ENCODE data around the gene RAB3GAP1.

DNA sequence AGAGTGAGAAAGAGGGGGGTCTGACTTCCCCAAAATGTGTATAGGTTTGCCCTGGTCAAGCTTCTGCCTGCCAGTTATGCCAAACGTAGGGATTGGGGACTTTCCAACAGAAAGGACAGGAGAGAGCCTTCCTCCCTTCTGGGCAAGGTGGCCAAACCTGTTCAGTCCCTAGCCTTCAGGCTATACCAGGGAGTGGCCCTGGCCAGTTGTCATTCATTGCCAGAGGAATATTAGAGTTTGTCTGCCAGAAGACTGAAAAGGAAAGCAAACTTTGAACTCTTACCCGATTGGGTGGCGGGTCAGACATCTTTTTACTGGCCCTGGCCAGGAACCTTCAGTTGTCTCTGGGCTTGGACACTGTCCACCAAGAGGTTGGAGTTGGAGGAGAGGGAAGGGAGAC lies 22.1 kb downstream of the RAB3GAP1 start:
- TF ChIP-seq, protein P1, sequence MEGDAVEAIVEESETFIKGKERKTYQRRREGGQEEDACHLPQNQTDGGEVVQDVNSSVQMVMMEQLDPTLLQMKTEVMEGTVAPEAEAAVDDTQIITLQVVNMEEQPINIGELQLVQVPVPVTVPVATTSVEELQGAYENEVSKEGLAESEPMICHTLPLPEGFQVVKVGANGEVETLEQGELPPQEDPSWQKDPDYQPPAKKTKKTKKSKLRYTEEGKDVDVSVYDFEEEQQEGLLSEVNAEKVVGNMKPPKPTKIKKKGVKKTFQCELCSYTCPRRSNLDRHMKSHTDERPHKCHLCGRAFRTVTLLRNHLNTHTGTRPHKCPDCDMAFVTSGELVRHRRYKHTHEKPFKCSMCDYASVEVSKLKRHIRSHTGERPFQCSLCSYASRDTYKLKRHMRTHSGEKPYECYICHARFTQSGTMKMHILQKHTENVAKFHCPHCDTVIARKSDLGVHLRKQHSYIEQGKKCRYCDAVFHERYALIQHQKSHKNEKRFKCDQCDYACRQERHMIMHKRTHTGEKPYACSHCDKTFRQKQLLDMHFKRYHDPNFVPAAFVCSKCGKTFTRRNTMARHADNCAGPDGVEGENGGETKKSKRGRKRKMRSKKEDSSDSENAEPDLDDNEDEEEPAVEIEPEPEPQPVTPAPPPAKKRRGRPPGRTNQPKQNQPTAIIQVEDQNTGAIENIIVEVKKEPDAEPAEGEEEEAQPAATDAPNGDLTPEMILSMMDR (optimal IDR thresholded peaks at IDR 0.05 in 1 of 3, IDR thresholded peaks at IDR 0.05 in 1 of 3, conservative IDR thresholded peaks at IDR 0.05 in 1 of 3; ENCODE audit: extremely low read depth in 1 of 3, insufficient read depth in 2 of 3, low read length in 3 of 3) = no peak
- TF ChIP-seq EZH2 (IDR thresholded peaks at IDR 0.05; ENCODE audit: low read length) = no peak

All from keratinocyte (primary cell).